NK-92 (cell line): ENCODE results near the gene NQO1.
"Not testable (repeated sequence)": the region's sequence is repeated elsewhere in the genome, so short reads cannot be mapped to it uniquely, and the experiment has no call there.

Experiments
- DNase-seq: peaks from one replicate; lab custom pipeline; 2025; ENCODE audit not compliant: unreplicated experiment; lab: John Stamatoyannopoulos, UW

NQO1 gene

GRCh38 chr16:69726313-69727060 lies at the start of gene NQO1:
Gene NQO1, minus strand, starts transcription at chr16:69726560. Its CDS starts 121 bp downstream, at chr16:69726439.
- no peak for DNase-seq

DNA sequence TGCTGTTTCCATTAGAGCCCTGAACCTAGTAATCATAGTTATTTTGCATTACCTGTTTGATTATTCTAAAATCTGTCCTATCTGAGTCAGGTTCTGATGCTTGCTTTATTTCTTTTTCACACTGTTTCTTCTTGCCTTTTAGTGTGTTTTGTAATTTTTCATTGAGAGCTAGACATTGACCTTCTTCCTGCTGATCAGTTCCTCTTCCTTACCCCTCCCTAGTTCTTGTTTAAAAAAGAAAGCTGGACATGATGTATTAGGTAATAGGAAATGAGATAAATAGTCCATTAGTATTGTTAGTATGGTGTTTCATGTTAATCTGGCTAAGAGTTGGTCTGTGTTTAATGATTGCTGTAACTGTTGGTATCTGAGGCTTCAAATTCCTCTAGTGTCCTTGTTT lies 49.2 kb upstream of the NQO1 start:
- no peak for DNase-seq

- DNase-seq = no peak
These were observed 47.0 kb upstream of the NQO1 start for GRCh38 chr16:69773260-69773947.

DNA sequence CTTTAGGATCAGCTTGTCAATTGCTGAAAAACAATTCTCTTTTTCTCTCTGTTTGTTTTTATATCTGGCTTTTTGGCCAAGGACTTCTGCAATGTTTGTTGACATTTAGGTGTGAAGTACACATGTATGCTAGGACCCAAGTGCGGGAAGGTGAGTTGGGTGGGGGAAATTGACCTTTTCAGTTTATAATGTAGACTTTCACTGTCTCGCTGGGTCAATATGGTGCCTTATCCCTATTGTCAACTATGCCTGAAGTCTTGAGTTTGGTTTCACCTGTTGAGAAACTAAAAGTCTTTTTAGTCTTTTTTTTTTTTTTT lies 45.2 kb upstream of the NQO1 start:
- DNase-seq = no peak

- no peak for DNase-seq
These were observed 43.0 kb upstream of the NQO1 start for GRCh38 chr16:69769404-69769803.

GRCh38 chr16:69768666-69769065 lies 42.3 kb upstream of the NQO1 start:
- no peak for DNase-seq

- DNase-seq = no peak
These were observed 41.3 kb upstream of the NQO1 start for GRCh38 chr16:69767459-69768229.

GRCh38 chr16:69763599-69763942 lies 37.2 kb upstream of the NQO1 start:
- DNase-seq = no peak

DNA sequence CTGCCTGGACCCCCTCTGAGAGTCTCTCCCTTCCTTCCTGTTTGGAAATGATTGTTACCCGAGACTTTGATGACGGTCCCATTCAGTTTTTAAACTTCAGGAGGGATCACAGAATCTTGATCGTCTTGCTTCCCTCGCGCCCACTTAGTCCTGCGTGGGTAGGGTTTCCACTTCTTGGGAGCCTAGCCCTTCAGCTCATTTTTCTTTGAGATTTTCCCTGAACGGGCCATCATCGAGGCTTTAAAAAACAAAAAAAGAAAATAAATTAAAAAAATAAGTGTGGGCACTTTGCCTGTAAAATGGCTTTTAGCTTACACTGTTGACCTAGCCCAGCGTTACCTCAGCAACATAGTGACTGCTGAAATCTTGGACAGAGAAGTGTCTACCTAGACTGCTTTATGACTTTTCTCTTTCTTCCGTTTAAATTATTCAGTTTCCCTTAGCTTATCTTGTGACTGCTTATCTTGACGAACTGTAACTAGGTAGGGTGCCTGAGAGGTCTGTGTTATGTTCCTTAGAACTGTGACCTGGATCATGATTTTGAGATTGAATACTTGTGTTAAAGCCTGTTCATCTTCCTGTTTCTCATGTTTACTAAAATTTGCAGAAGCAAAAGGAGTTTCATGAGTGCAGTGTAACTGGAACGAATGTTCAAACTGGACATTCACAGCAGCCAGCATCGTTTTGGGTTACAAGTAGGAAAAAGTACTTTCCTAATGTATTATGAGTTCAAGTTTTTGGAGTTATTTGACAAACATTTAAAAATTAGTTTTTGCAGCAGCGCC lies 36.6 kb upstream of the NQO1 start:
- DNase-seq = no peak

GRCh38 chr16:69761983-69762813 lies 35.8 kb upstream of the NQO1 start, which contains the start of gene WWP2:
Gene WWP2, plus strand, starts transcription at chr16:69762332. Its CDS starts 24,679 bp downstream, at chr16:69787011.
- DNase-seq = no peak

DNA sequence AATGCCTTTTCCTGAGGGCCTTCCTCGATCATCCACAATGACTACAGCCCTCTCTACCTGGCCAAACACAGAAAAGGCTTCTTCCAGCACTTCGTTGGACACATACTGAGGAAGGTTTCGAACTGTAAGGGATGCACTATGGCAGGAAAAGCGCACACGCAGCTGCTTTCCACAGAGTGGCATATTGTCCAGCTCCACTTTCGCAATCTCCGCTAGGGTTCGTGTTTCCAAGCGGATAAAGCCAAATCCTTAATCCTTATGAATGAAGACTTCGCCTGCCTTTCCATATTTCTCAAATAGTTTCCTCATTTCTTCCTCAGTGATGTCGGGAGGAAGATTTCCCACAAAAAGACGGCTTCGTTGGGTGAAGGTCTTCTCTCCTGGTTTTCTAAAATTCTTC lies 31.0 kb upstream of the NQO1 start:
- not testable (repeated sequence) for DNase-seq

DNA sequence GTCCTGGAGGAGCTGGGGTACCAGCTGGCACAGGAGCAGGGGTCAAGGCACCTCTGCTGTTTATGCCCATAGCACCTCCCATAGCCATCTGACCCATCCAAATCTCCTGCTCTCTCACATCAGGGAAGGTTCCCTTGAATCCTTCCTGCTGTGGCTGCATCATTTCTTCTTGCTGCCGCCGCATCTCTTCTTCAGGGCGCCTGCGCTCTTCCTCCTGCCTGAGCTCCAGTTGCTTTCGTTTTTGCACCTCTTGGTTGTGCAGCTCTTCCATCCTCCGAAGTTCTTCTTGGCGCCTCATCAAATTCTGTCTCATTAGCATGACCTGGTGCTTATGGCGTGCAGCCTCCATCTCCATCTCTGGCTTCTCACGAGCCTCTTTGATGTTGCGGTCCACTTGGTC lies 30.3 kb upstream of the NQO1 start:
- DNase-seq = no peak

GRCh38 chr16:69754469-69755310 lies 28.3 kb upstream of the NQO1 start, which contains the start of gene NOB1:
Gene NOB1, minus strand, starts transcription at chr16:69754926. Its CDS starts 16 bp downstream, at chr16:69754910.
- peak; percentile 79 for DNase-seq

DNA sequence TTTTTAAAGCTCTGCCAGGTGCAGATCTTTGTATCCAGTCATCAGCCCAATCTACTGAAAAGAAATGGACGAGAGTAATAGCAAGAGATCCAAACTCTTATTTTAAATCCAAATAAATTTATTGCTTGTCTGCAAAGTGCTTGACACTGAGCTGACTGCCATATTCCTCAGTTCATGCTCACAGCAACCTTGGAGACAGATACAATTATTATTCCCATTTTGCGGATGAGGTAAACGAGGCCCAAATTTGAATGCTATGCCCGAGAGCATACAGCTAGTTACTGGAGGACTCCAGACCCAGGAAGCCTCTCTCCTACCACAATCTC lies 27.7 kb upstream of the NQO1 start:
- no peak for DNase-seq

DNA sequence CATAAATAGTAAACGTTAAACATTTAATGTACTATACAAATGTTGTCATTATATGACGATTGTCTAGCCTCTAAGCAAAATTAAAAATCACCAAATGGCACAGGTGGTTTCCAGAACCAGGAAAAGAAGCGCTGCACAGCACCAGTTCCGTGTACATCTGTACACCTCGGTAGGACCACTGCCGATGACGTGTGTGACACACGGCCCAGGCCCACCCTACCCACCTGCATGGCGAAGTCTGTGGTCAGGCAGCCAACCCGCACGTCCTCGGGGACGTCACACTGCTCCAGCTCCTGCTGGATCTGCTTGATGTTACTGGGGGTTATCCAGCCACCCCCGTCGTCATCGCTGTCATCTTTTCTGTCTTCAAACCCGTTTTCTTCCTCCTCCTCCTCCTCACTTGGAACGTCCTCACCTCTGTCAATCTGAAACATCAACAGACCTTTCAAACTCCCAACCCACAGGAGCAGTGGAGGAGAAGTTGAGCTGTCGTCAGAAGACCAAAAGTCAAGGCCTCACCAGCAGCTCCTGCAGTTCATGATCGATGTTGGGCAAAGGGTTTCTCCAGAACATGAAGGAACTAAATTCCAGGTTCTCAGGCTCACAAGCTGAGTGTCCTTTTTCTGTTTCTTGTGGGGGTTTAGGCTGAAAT lies 22.5 kb upstream of the NQO1 start:
- no peak for DNase-seq

GRCh38 chr16:69747115-69747514 lies 20.8 kb upstream of the NQO1 start:
- no peak for DNase-seq

DNA sequence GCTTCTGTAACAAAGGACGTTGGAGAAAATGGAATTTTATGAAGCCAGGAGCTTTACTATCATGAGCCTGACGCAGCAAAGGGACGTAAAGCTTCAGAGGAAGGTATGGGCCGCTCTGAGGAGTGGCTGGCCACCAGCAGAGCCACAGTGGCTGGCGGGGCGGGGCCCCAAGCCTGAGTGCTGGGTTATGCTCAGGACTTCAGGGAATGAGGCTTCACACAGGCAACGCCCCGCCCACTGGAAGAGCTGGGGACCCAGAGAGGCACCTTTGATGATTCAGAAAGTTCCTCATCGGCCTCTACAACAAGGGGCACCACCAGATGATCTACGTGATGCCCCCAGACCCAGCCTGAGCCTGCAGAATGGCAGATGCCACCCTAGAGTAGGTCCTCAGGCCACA lies 19.6 kb upstream of the NQO1 start:
- no peak for DNase-seq

DNA sequence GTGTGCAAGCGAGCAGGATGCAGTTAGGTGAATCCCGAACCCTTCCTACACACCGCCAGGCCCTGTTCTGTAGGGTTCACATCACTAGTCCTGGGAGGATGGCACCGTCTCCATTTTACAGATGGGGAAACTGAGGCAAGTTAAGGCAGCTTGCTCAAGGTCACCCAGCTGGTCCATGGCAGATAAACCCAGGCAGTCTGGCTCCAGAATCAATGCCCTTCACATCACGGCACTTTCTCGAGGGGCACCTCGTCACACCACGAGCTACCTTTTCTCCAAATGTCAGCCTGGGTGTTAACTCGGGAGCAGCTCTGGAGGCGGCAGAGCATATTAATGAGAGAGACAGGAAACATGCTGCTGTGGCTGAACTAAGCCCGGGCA lies 18.9 kb upstream of the NQO1 start:
- DNase-seq = no peak
